Keratinocyte (primary cell): ENCODE data around the gene PLD5. TPM values are rescaled to one million over a fixed set of nuclear protein-coding genes. Genes with fewer than 3 reads are reported as not detected.

Experiments
- DNase-seq: peaks from one replicate; pipeline ENCODE4 v3.0.0-alpha.2; 2011; ENCODE audit warnings: low read depth, missing footprints, low spot score
- FAIRE-seq: peaks from 2 replicates; lab custom pipeline; 2011; peaks lifted over from hg19 to GRCh38; lab: Jason Lieb, UNC
- H2AFZ ChIP-seq: 2 replicates; pipeline ENCODE4 v1.6.0; 2012; ENCODE audit warnings: low read length, control low read depth, inconsistent platforms; ENCODE audit not compliant: control insufficient read depth
- H3K27ac ChIP-seq: 2 replicates; pipeline ENCODE4 v1.5.1; 2011; ENCODE audit warnings: low read length; ENCODE audit not compliant: control insufficient read depth, insufficient read depth
- H3K27me3 ChIP-seq: 3 replicates; pipeline ENCODE4 v1.6.0; 2011; ENCODE audit warnings: low read length; ENCODE audit not compliant: control insufficient read depth, insufficient read depth; ENCODE audit errors: extremely low read depth
- H3K36me3 ChIP-seq, 2 experiments: 2 replicates in 1 of 2; 3 replicates in 1 of 2; pipeline ENCODE4 v1.5.1; 2011; ENCODE audit warnings: low read length in 2 of 2, mild to moderate bottlenecking in 1 of 2; ENCODE audit not compliant: control insufficient read depth in 2 of 2, insufficient read depth in 2 of 2; ENCODE audit errors: extremely low read depth in 1 of 2
- H3K4me1 ChIP-seq: 3 replicates; pipeline ENCODE4 v1.5.1; 2011; ENCODE audit warnings: low read length; ENCODE audit not compliant: control insufficient read depth, insufficient read depth; ENCODE audit errors: extremely low read depth
- H3K4me2 ChIP-seq: 3 replicates; pipeline ENCODE4 v1.6.0; 2011; ENCODE audit warnings: low read depth, low read length; ENCODE audit not compliant: control insufficient read depth, insufficient read depth; ENCODE audit errors: extremely low read depth
- H3K4me3 ChIP-seq, 3 experiments: fragments of 200-600 bp in 1 of 3; sonication (generic) in 1 of 3; 2 replicates in 2 of 3; 3 replicates in 1 of 3; pipeline ENCODE4 v1.5.1; 2011 to 2016; ENCODE audit warnings: low read length in 3 of 3, mild to moderate bottlenecking in 3 of 3, control low read depth in 2 of 3, inconsistent platforms in 1 of 3, low read depth in 1 of 3, mixed read lengths in 1 of 3, mixed run types in 1 of 3, moderate library complexity in 1 of 3; ENCODE audit not compliant: control insufficient read depth in 2 of 3, insufficient read depth in 2 of 3; ENCODE audit errors: extremely low read depth in 1 of 3
- H3K79me2 ChIP-seq: 2 replicates; pipeline ENCODE4 v1.6.0; 2012; ENCODE audit warnings: low read length; ENCODE audit not compliant: control insufficient read depth, insufficient read depth
- H3K9ac ChIP-seq: 3 replicates; pipeline ENCODE4 v1.6.0; 2011; ENCODE audit warnings: low read length; ENCODE audit not compliant: control insufficient read depth, insufficient read depth; ENCODE audit errors: extremely low read depth
- H3K9me1 ChIP-seq: 3 replicates; pipeline ENCODE4 v1.6.0; 2011; ENCODE audit warnings: low read length; ENCODE audit not compliant: control insufficient read depth, insufficient read depth; ENCODE audit errors: extremely low read depth
- H3K9me3 ChIP-seq: 2 replicates; pipeline ENCODE4 v1.5.1; 2012; ENCODE audit warnings: low read depth, low read length; ENCODE audit not compliant: control insufficient read depth
- H4K20me1 ChIP-seq: 3 replicates; pipeline ENCODE4 v1.6.0; 2011; ENCODE audit warnings: low read length; ENCODE audit not compliant: control insufficient read depth, insufficient read depth; ENCODE audit errors: extremely low read depth
- CTCF ChIP-seq, 3 experiments: IDR thresholded peaks in 1 of 3; conservative IDR thresholded peaks in 1 of 3; optimal IDR thresholded peaks in 1 of 3; 2 replicates in 2 of 3; 3 replicates in 1 of 3; pipeline versions ENCODE3 to v1.5.1; 2011; ENCODE audit warnings: low read length in 3 of 3, mild to moderate bottlenecking in 3 of 3, moderate library complexity in 2 of 3, control low read depth in 1 of 3, inconsistent platforms in 1 of 3; ENCODE audit not compliant: insufficient read depth in 2 of 3; ENCODE audit errors: extremely low read depth in 1 of 3
- EZH2 ChIP-seq: IDR thresholded peaks from one replicate; pipeline ENCODE4 v1.6.1; 2012; ENCODE audit warnings: inconsistent platforms, mild to moderate bottlenecking, low read length, moderate library complexity
- dilution Hi-C: fragments of 300-500 bp; cut with MboI; formaldehyde crosslinking; loops from one replicate; pipeline ENCODE4 v1.7.0; 2020; ENCODE audit warnings: low sequenced_read_pairs; ENCODE audit not compliant: extremely low pct_ligation_motif_present
- polyA plus RNA-seq, 5 experiments: library from polyadenylated mRNA; depleted of rRNA in 3 of 5; stranded (reverse) in 3 of 5; stranded (forward) in 1 of 5; unstranded in 1 of 5; fragments of >200 nt; gene quantifications; 1 replicate in 1 of 5; 2 replicates in 3 of 5; 3 replicates in 1 of 5; pipeline versions ENCODE4 v1.2.1 to v1.2.3, GENCODE V29; 2011 to 2012; ENCODE audit warnings: missing spikeins in 2 of 5, low read depth in 1 of 5, low replicate concordance in 1 of 5

Gene PLD5
- polyA plus RNA-seq, 1 donor (not counting 4 experiments of a cell fraction or from before 2014, with no cell fraction given) = 7.2 TPM

GRCh38 chr1:242428399-242429190 is 95.9 kb downstream of the PLD5 start:
- Histone ChIP-seq H3K9me1 (no peaks in the 10 kb centered on the region), H3K9ac (no peak overlapping the region), H3K27me3 (no peaks in the 10 kb centered on the region), H3K9me3 (no peaks in the 10 kb centered on the region), H3K4me1 (peaks cover 10% of the 10 kb centered on the region), H2AFZ (no peak overlapping the region), H3K4me2 (no peak overlapping the region), H4K20me1 (no peaks in the 10 kb centered on the region), H3K36me3 (peaks cover 0 to 5% of the 10 kb centered on the region in 2 experiments), H3K4me3 (no peak overlapping the region), H3K27ac (no peak overlapping the region), H3K79me2 (no peaks in the 10 kb centered on the region)
- dilution Hi-C loops = no loop called here
- FAIRE-seq (no peak), DNase-seq (no peak)
- TF ChIP-seq CTCF (optimal IDR thresholded peaks at IDR 0.05 in 1 of 3, IDR thresholded peaks at IDR 0.05 in 1 of 3, conservative IDR thresholded peaks at IDR 0.05 in 1 of 3; ENCODE audit: extremely low read depth in 1 of 3, insufficient read depth in 2 of 3, low read length in 3 of 3) (no peak), EZH2 (no peak)

- FAIRE-seq (no peak), DNase-seq (no peak)
- H4K20me1 ChIP-seq = no peaks in the 10 kb centered on the region
- H2AFZ ChIP-seq = no peak overlapping the region
- no peak for TF ChIP-seq EZH2
- no peak for TF ChIP-seq CTCF (optimal IDR thresholded peaks at IDR 0.05 in 1 of 3, IDR thresholded peaks at IDR 0.05 in 1 of 3, conservative IDR thresholded peaks at IDR 0.05 in 1 of 3; ENCODE audit: extremely low read depth in 1 of 3, insufficient read depth in 2 of 3, low read length in 3 of 3)
- H3K9me1 ChIP-seq = no peaks in the 10 kb centered on the region
- no peak overlapping the region for H3K4me3 ChIP-seq
- H3K9ac ChIP-seq = no peak overlapping the region
- peaks cover 10% of the 10 kb centered on the region for H3K4me1 ChIP-seq
- no peak overlapping the region for H3K4me2 ChIP-seq
- no peak overlapping the region for H3K27ac ChIP-seq
- H3K27me3 ChIP-seq = no peaks in the 10 kb centered on the region
- no peaks in the 10 kb centered on the region for H3K79me2 ChIP-seq
- dilution Hi-C loops = no loop called here
- H3K9me3 ChIP-seq = no peaks in the 10 kb centered on the region
- peaks cover 0 to 3% of the 10 kb centered on the region in 2 experiments for H3K36me3 ChIP-seq
Observed at GRCh38 chr1:242427519-242427918, 97.0 kb downstream of the PLD5 start.
